H1 (cell line): ENCODE measurements around the gene PCYT2. TPM values are rescaled to one million over a fixed set of nuclear protein-coding genes. Genes with fewer than 3 reads are reported as not detected.

Experiments
- CTCF ChIA-PET: fragments of 300-600 bp; sonication (Branson Sonifier 250); formaldehyde crosslinking; loops from one replicate; lab custom pipeline; 2021; ENCODE audit not compliant: partially characterized antibody; lab: Charles Lee
- POLR2A ChIA-PET: fragments of 300-600 bp; sonication (Branson Sonifier 250); formaldehyde crosslinking; loops from one replicate; lab custom pipeline; 2021; ENCODE audit warnings: inconsistent platforms; ENCODE audit not compliant: partially characterized antibody; lab: Charles Lee
- DNase-seq, 2 experiments: peaks; one replicate each; pipeline versions ENCODE4 v3.0.0 to v3.0.0-alpha.2; 2010 to 2022; ENCODE audit warnings: low spot score in 2 of 2, low read depth in 1 of 2, mixed read lengths in 1 of 2
- FAIRE-seq: peaks from 2 replicates; lab custom pipeline; 2011; peaks lifted over from hg19 to GRCh38; lab: Jason Lieb, UNC
- H2AFZ ChIP-seq: 2 replicates; pipeline ENCODE4 v1.8.1; 2012; ENCODE audit warnings: low read length, inconsistent platforms
- H2AK5ac ChIP-seq: 2 replicates; pipeline ENCODE4 v1.6.1; 2013; ENCODE audit warnings: low read depth, low read length
- H2BK120ac ChIP-seq: replicated peaks from 2 replicates; pipeline ENCODE3; 2013; ENCODE audit warnings: low read depth, low read length, inconsistent platforms
- H2BK12ac ChIP-seq: 2 replicates; pipeline ENCODE4 v1.6.1; 2013; ENCODE audit warnings: low read depth, low read length
- H2BK15ac ChIP-seq: 2 replicates; pipeline ENCODE4 v1.6.1; 2013; ENCODE audit warnings: low read length
- H2BK20ac ChIP-seq: 2 replicates; pipeline ENCODE4 v1.6.1; 2013; ENCODE audit warnings: low read length
- H2BK5ac ChIP-seq: 2 replicates; pipeline ENCODE4 v1.6.1; 2013; ENCODE audit warnings: low read depth, low read length
- H3K14ac ChIP-seq: 2 replicates; pipeline ENCODE4 v1.6.1; 2013; ENCODE audit warnings: inconsistent platforms; ENCODE audit not compliant: insufficient read length
- H3K18ac ChIP-seq: 2 replicates; pipeline ENCODE4 v1.6.1; 2013; ENCODE audit warnings: low read length; ENCODE audit errors: extremely low read depth
- H3K23ac ChIP-seq: 2 replicates; pipeline ENCODE4 v1.6.1; 2013; ENCODE audit warnings: inconsistent platforms; ENCODE audit not compliant: insufficient read length
- H3K23me2 ChIP-seq: 2 replicates; pipeline ENCODE4 v1.6.1; 2013; ENCODE audit warnings: low read depth, low read length
- H3K27ac ChIP-seq: 2 replicates; pipeline ENCODE4 v1.6.1; 2011; ENCODE audit warnings: low read depth, low read length, inconsistent platforms
- H3K27me3 ChIP-seq, 4 experiments: replicated peaks in 1 of 4; 1 replicate in 1 of 4; 2 replicates in 3 of 4; pipeline versions ENCODE4 v1.6.1 to v1.8.1; 2011 to 2013; ENCODE audit warnings: low read length in 3 of 4, mild to moderate bottlenecking in 3 of 4, inconsistent platforms in 2 of 4, mixed read lengths in 2 of 4, moderate library complexity in 1 of 4; ENCODE audit not compliant: control insufficient read depth in 3 of 4, insufficient read depth in 3 of 4; ENCODE audit errors: extremely low read depth in 1 of 4
- H3K36me3 ChIP-seq, 4 experiments: 2 replicates each; pipeline versions ENCODE4 v1.6.1 to v1.8.1; 2011 to 2013; ENCODE audit warnings: mild to moderate bottlenecking in 4 of 4, low read length in 3 of 4, moderate library complexity in 2 of 4, control low read depth in 1 of 4, inconsistent platforms in 1 of 4; ENCODE audit not compliant: insufficient read depth in 4 of 4, control insufficient read depth in 2 of 4
- H3K4ac ChIP-seq: replicated peaks from 2 replicates; pipeline ENCODE3; 2013; ENCODE audit warnings: low read length, low read depth, mixed read lengths, inconsistent platforms; ENCODE audit not compliant: insufficient read length
- H3K4me1 ChIP-seq, 4 experiments: replicated peaks in 1 of 4; 1 replicate in 1 of 4; 2 replicates in 3 of 4; pipeline versions ENCODE4 v1.6.1 to v1.8.1; 2011 to 2013; ENCODE audit warnings: low read length in 3 of 4, inconsistent platforms in 2 of 4, mixed read lengths in 1 of 4; ENCODE audit not compliant: insufficient read depth in 4 of 4, control insufficient read depth in 3 of 4
- H3K4me2 ChIP-seq, 2 experiments: 2 replicates each; pipeline versions ENCODE4 v1.6.1 to v1.8.1; 2011 to 2013; ENCODE audit warnings: low read depth in 2 of 2, low read length in 2 of 2, control low read depth in 1 of 2, inconsistent platforms in 1 of 2, mild to moderate bottlenecking in 1 of 2; ENCODE audit not compliant: insufficient read depth in 1 of 2
- H3K4me3 ChIP-seq, 4 experiments: fragments of 200-600, 300-600 bp in 1 of 4; sonication (generic), shearing (Covaris generic), sonication (Bioruptor Twin) in 1 of 4; 2 replicates each; pipeline versions ENCODE4 v1.5.1 to v1.8.1; 2011 to 2016; ENCODE audit warnings: low read length in 4 of 4, low read depth in 3 of 4, control low read depth in 2 of 4, inconsistent platforms in 2 of 4, mild to moderate bottlenecking in 2 of 4, mixed read lengths in 1 of 4, moderate library complexity in 1 of 4; ENCODE audit not compliant: insufficient read depth in 2 of 4; ENCODE audit errors: extremely low read depth in 1 of 4
- H3K56ac ChIP-seq: replicated peaks from 2 replicates; pipeline ENCODE3; 2013; ENCODE audit warnings: low read depth, mild to moderate bottlenecking, mixed read lengths, low read length, inconsistent platforms; ENCODE audit not compliant: insufficient read length
- H3K79me1 ChIP-seq: 2 replicates; pipeline ENCODE4 v1.6.1; 2013; ENCODE audit warnings: low read depth, low read length, control low read depth
- H3K79me2 ChIP-seq, 2 experiments: 2 replicates each; pipeline versions ENCODE4 v1.6.1 to v1.8.1; 2012 to 2013; ENCODE audit warnings: low read length in 2 of 2, mild to moderate bottlenecking in 2 of 2, inconsistent platforms in 1 of 2; ENCODE audit not compliant: insufficient read depth in 2 of 2, control insufficient read depth in 1 of 2
- H3K9ac ChIP-seq, 4 experiments: replicated peaks in 1 of 4; 1 replicate in 1 of 4; 2 replicates in 3 of 4; pipeline versions ENCODE4 v1.6.1 to v1.8.1; 2011 to 2013; ENCODE audit warnings: low read depth in 3 of 4, low read length in 3 of 4, control low read depth in 2 of 4, mild to moderate bottlenecking in 2 of 4, moderate library complexity in 2 of 4, inconsistent platforms in 1 of 4; ENCODE audit errors: extremely low read depth in 1 of 4
- H3K9me3 ChIP-seq, 2 experiments: 2 replicates each; pipeline versions ENCODE4 v1.6.1 to v1.8.1; 2012 to 2013; ENCODE audit warnings: mild to moderate bottlenecking in 2 of 2, moderate library complexity in 2 of 2, control low read depth in 1 of 2, inconsistent platforms in 1 of 2, low read depth in 1 of 2, low read length in 1 of 2, mixed read lengths in 1 of 2; ENCODE audit not compliant: insufficient read depth in 2 of 2
- H4K20me1 ChIP-seq, 2 experiments: replicated peaks in 1 of 2; 2 replicates each; pipeline versions ENCODE3 to v1.8.1; 2011 to 2013; ENCODE audit warnings: inconsistent platforms in 2 of 2, low read length in 2 of 2, mild to moderate bottlenecking in 1 of 2; ENCODE audit not compliant: insufficient read depth in 2 of 2, control insufficient read depth in 1 of 2
- H4K5ac ChIP-seq: 2 replicates; pipeline ENCODE4 v1.6.1; 2013; ENCODE audit warnings: low read length, low read depth, mixed read lengths, inconsistent platforms; ENCODE audit not compliant: insufficient read length
- H4K8ac ChIP-seq: 2 replicates; pipeline ENCODE4 v1.8.0; 2013; ENCODE audit warnings: mild to moderate bottlenecking, moderate library complexity, low read length, inconsistent platforms; ENCODE audit not compliant: insufficient read depth; ENCODE audit errors: extremely low read depth
- H4K91ac ChIP-seq: replicated peaks from 2 replicates; pipeline ENCODE3; 2013; ENCODE audit warnings: low read length, mixed read lengths, inconsistent platforms; ENCODE audit not compliant: insufficient read length
- BACH1 ChIP-seq: IDR thresholded peaks from 2 replicates; pipeline ENCODE4 v1.6.1; 2012; ENCODE audit warnings: low read length, improper control_type of control experiment
- CBX5 ChIP-seq: fragments of 300-800, 300-1000 bp; sonication (generic); IDR thresholded peaks from 2 replicates; pipeline ENCODE4 v1.7.1; 2016; ENCODE audit warnings: antibody characterized with exemption, low read length, low read depth
- CBX8 ChIP-seq: fragments of 300-800, 300-1000 bp; sonication (generic); IDR thresholded peaks from 2 replicates; pipeline ENCODE4 v1.7.1; 2016; ENCODE audit warnings: low read depth, low read length, borderline replicate concordance
- EGR1 ChIP-seq: IDR thresholded peaks from 2 replicates; pipeline ENCODE4 v1.6.1; 2011; ENCODE audit warnings: low read depth, low read length, borderline replicate concordance
- HDAC2 ChIP-seq, 2 experiments: fragments of 300-600 bp in 1 of 2; sonication (generic) in 1 of 2; IDR thresholded peaks; 2 replicates each; pipeline ENCODE4 v1.6.1; 2011 to 2012; ENCODE audit warnings: low read depth in 2 of 2, low read length in 2 of 2, mild to moderate bottlenecking in 2 of 2, moderate library complexity in 2 of 2, borderline replicate concordance in 1 of 2, inconsistent platforms in 1 of 2
- KDM5A ChIP-seq: fragments of 200-600 bp; IDR thresholded peaks from 2 replicates; pipeline ENCODE4 v1.7.1; 2012; ENCODE audit warnings: mild to moderate bottlenecking, low read length, inconsistent platforms, mixed read lengths
- NRF1 ChIP-seq: IDR thresholded peaks from 2 replicates; pipeline ENCODE4 v1.6.1; 2011; ENCODE audit warnings: mild to moderate bottlenecking, low read depth, low read length, improper control_type of control experiment
- POLR2A ChIP-seq, 2 experiments: IDR thresholded peaks; 1 replicate in 1 of 2; 2 replicates in 1 of 2; pipeline ENCODE4 v1.6.1; 2011; ENCODE audit warnings: low read depth in 2 of 2, low read length in 2 of 2, mild to moderate bottlenecking in 2 of 2; ENCODE audit errors: control extremely low read depth in 1 of 2
- SAP30 ChIP-seq: fragments of 300-600 bp; sonication (generic); IDR thresholded peaks from 2 replicates; pipeline ENCODE4 v1.7.1; 2012; ENCODE audit warnings: low read length, moderate library complexity, mild to moderate bottlenecking, inconsistent platforms; ENCODE audit not compliant: insufficient read depth, insufficient replicate concordance
- TAF1 ChIP-seq: IDR thresholded peaks from 2 replicates; pipeline ENCODE4 v1.6.1; 2011; ENCODE audit warnings: mild to moderate bottlenecking, low read depth, low read length
- WGBS, 2 experiments: shearing (Covaris generic) in 1 of 2; methylation state at CpG; one replicate each; pipeline versions ENCODE4 v1.1.6 to v1.1.7; 2013 to 2015; ENCODE audit warnings: low lambda C conversion rate in 2 of 2, mixed read lengths in 2 of 2, inconsistent platforms in 1 of 2, low coverage in 1 of 2, missing lambda C conversion rate in 1 of 2; ENCODE audit not compliant: insufficient replicate concordance in 2 of 2, insufficient coverage in 1 of 2, insufficient read length in 1 of 2; ENCODE audit errors: extremely low coverage in 1 of 2, missing lambda C conversion rate in 1 of 2; 5-methylcytosine and 5-hydroxymethylcytosine counted together
- polyA plus RNA-seq, 7 experiments: library from polyadenylated mRNA; depleted of rRNA in 3 of 7; stranded (reverse) in 5 of 7; unstranded in 2 of 7; fragments of >200 nt in 5 of 7; fragments of 200-250 nt in 2 of 7; gene quantifications; 1 replicate in 5 of 7; 2 replicates in 1 of 7; 4 replicates in 1 of 7; pipeline versions ENCODE4 v1.2.1 to v1.2.3, GENCODE V29; 2011 to 2013; ENCODE audit warnings: missing spikeins in 2 of 7, mixed read lengths in 2 of 7
- total RNA-seq: library from RNA; stranded (reverse); fragmentation: NEBNext Ultra II Directional; extraction: Animal tissue kit (Norgen Biotek cat#: 25700); gene quantifications from 2 replicates; pipeline ENCODE4 v1.2.1, GENCODE V29; 2021

Gene PCYT2
- total and polyA plus RNA-seq, 2 of the 8 experiments (the other 6 are each of a cell fraction or from before 2014, with no cell fraction given), result 29.9 to 31.3 TPM

DNA sequence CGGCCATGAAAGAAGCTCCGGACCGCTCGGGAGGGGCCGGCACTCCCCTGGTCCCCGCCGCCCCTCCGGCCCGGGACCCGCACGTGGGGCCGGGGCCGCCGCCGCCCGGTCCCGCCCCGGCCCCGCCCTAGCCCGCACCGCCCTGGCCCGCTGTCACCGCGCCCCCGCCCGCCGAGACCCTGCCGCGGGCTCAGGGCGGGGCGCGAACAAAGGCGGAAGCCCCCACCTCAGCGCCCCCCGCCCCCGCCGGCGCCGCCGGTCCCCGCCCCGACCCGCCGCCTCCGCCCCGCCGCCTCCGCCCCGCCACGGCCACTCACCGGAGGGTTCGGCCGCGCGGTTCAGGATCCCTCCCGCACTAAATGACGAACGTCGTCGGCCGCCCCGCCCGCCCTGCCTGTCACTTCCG is 40.2 kb downstream of the PCYT2 start, which contains the start of gene ARHGDIA:
Gene ARHGDIA (minus strand): TSS at position 357 of the 406 bp plus-strand sequence. CDS start 1,407 bp downstream, outside the sequence.
- peak within 1 kb of the TSS; percentile 63 for H4K5ac ChIP-seq
- no peak within 1 kb of the TSS for H3K23ac ChIP-seq
- peak within 1 kb of the TSS; percentile 98 for H4K91ac ChIP-seq
- H2BK5ac ChIP-seq, result peak within 1 kb of the TSS; percentile 82; the same call in 1 of the 2 replicates
- H3K4me1 ChIP-seq, result peaks cover 0 to 31% (median 21%) of the 10 kb centered on the region in 4 experiments; a peak in 6 of 7 replicates
- peak within 1 kb of the TSS; percentile 63 to 88 (median 76) for H3K4me3 ChIP-seq
- DNase-seq, result no peak
- ChIA-PET CTCF (interaction anchor here (1.1 to 2.9 kb wide), 7 partner anchors 14 to 169 kb away, joined by 3 to 24 read pairs (median 3); partner anchors contain the start of gene SIRT7), POLR2A (interaction anchor here (0.7 to 6.6 kb wide), 8 partner anchors 11 to 428 kb away, joined by 3 to 41 read pairs (median 13); partner anchors contain the start of genes MCRIP1, MRPL12 and P4HB)
- H3K36me3 ChIP-seq, result peaks cover 0 to 6% (median 3%) of the 10 kb centered on the region in 4 experiments; a peak in 2 of 8 replicates
- peak within 1 kb of the TSS; percentile 82; the same call in 1 of the 2 replicates for H3K27ac ChIP-seq
- H3K4me2 ChIP-seq, result peak within 1 kb of the TSS; percentile 75 to 76
- H2BK12ac ChIP-seq, result 0 out of 2 replicates have a peak within 1 kb of the TSS, but pooled peaks have one; percentile 31
- WGBS, 2 experiments, result 10% methylated on average over 6 of the region's 64 CpGs; no CpG with 5 or more reads in 1 of the 2 experiments
- H3K56ac ChIP-seq, result peak within 1 kb of the TSS; percentile 77
- no peaks in the 10 kb centered on the region for H3K9me3 ChIP-seq
- H3K9ac ChIP-seq, result peak within 1 kb of the TSS; percentile 28 to 86 (median 82)
- 0 out of 2 replicates have a peak within 1 kb of the TSS, but pooled peaks have one; percentile 43 for H2AK5ac ChIP-seq
- H3K23me2 ChIP-seq, result peaks cover 12% of the 10 kb centered on the region; the same call in 1 of the 2 replicates
- no peak within 1 kb of the TSS for H2BK15ac ChIP-seq
- peaks cover 2% of the 10 kb centered on the region; the same call in 1 of the 2 replicates for H3K79me1 ChIP-seq
- peak within 1 kb of the TSS; percentile 96 for H4K8ac ChIP-seq
- H2AFZ ChIP-seq, result no peak within 1 kb of the TSS
- no peak within 1 kb of the TSS for H3K14ac ChIP-seq
- FAIRE-seq, result no peak
- H3K18ac ChIP-seq, result peak within 1 kb of the TSS; percentile 88
- no peak for TF ChIP-seq CBX5
- TF ChIP-seq BACH1, result no peak
- TF ChIP-seq POLR2A (IDR thresholded peaks at IDR 0.05; ENCODE audit: control extremely low read depth in 1 of 2, low read depth in 2 of 2, low read length in 2 of 2), result peak in 1 of 2 experiments; percentile 45; a peak in 1 of 3 replicates
- no peak for TF ChIP-seq HDAC2 (IDR thresholded peaks at IDR 0.05; ENCODE audit: borderline replicate concordance in 1 of 2, low read depth in 2 of 2, low read length in 2 of 2)
- no peak for TF ChIP-seq CBX8
- TF ChIP-seq NRF1, result no peak
- no peak for TF ChIP-seq KDM5A
- TF ChIP-seq EGR1, result 0 out of 2 replicates have a peak, but pooled peaks have one; percentile 4
- TF ChIP-seq TAF1, result no peak
- no peak for TF ChIP-seq SAP30
- peaks cover 5 to 22% of the 10 kb centered on the region in 2 experiments for H4K20me1 ChIP-seq
- H3K79me2 ChIP-seq, result peaks cover 3 to 4% of the 10 kb centered on the region in 2 experiments; a peak in 2 of 4 replicates
- no peak within 1 kb of the TSS for H2BK120ac ChIP-seq
- H3K27me3 ChIP-seq, result no peaks in the 10 kb centered on the region
- H3K4ac ChIP-seq, result peak within 1 kb of the TSS; percentile 92
- H2BK20ac ChIP-seq, result no peak within 1 kb of the TSS
